Panc1 (cell line): ENCODE results near the gene ZNF563. TPM values are rescaled to one million over a fixed set of nuclear protein-coding genes. Genes with fewer than 3 reads are reported as not detected.

Experiments
- ATAC-seq: fragments of 200-7000 bp; cut with Tn5 transposase; 2 replicates; pipeline ENCODE4 v1.9.1; 2020; ENCODE audit warnings: mild to moderate bottlenecking, moderate library complexity
- BruUV-seq: library from RNA; stranded (reverse); fragments of 400-500 nt; replicated peaks from 2 replicates; lab custom pipeline; 2021; lab: Mats Ljungman, UMichigan
- CTCF ChIA-PET: fragments of 300-600 bp; sonication (Branson Sonifier 250); formaldehyde crosslinking; loops from one replicate; lab custom pipeline; 2022; ENCODE audit warnings: antibody characterized with exemption; lab: Charles Lee
- POLR2A ChIA-PET: fragments of 300-600 bp; sonication (Branson Sonifier 250); formaldehyde crosslinking; loops from one replicate; lab custom pipeline; 2022; ENCODE audit warnings: antibody characterized with exemption; lab: Charles Lee
- DNase-seq: peaks from one replicate; pipeline ENCODE4 v3.0.0-alpha.2; 2010; ENCODE audit warnings: low read depth, low spot score
- H3K27ac ChIP-seq: 2 replicates; pipeline ENCODE4 v1.5.1; 2011; ENCODE audit warnings: mild to moderate bottlenecking, low read length, inconsistent platforms
- H3K27me3 ChIP-seq: fragments of 200-500 bp; sonication (Bioruptor generic); 2 replicates; pipeline ENCODE4 v1.6.0; 2014; ENCODE audit warnings: low read length, inconsistent platforms; ENCODE audit not compliant: control insufficient read depth, insufficient read depth
- H3K36me3 ChIP-seq: fragments of 200-500 bp; sonication (Bioruptor generic); 2 replicates; pipeline ENCODE4 v1.5.1; 2014; ENCODE audit warnings: inconsistent platforms, mild to moderate bottlenecking, low read length, moderate library complexity; ENCODE audit not compliant: control insufficient read depth, insufficient read depth
- H3K4me1 ChIP-seq: 2 replicates; pipeline ENCODE4 v1.5.1; 2011; ENCODE audit warnings: inconsistent platforms, mild to moderate bottlenecking, low read length, moderate library complexity; ENCODE audit not compliant: control insufficient read depth, insufficient read depth
- H3K4me3 ChIP-seq, 2 experiments: 2 replicates each; pipeline ENCODE4 v1.5.1; 2011 to 2012; ENCODE audit warnings: low read depth in 2 of 2, low read length in 2 of 2, mild to moderate bottlenecking in 2 of 2, inconsistent platforms in 1 of 2, moderate library complexity in 1 of 2
- H3K9me3 ChIP-seq: fragments of 200-500 bp; sonication (Bioruptor generic); 2 replicates; pipeline ENCODE4 v1.5.1; 2014; ENCODE audit warnings: low read depth, mild to moderate bottlenecking, inconsistent platforms, low read length, moderate library complexity; ENCODE audit not compliant: control insufficient read depth, insufficient read depth
- CTCF ChIP-seq: fragments of 450-650 bp; IDR thresholded peaks from 2 replicates; pipeline ENCODE4 v1.5.1; 2017; ENCODE audit warnings: mild to moderate bottlenecking
- POLR2AphosphoS5 ChIP-seq: IDR thresholded peaks from 2 replicates; pipeline ENCODE4 v1.6.1; 2012; ENCODE audit warnings: mild to moderate bottlenecking, low read depth, low read length, moderate library complexity
- REST ChIP-seq, 2 experiments: IDR thresholded peaks; 2 replicates each; pipeline ENCODE4 v1.6.1; 2011 to 2012; ENCODE audit warnings: low read depth in 2 of 2, control low read depth in 1 of 2, low read length in 1 of 2, mild to moderate bottlenecking in 1 of 2, moderate library complexity in 1 of 2; ENCODE audit not compliant: insufficient read depth in 1 of 2
- SIN3A ChIP-seq: IDR thresholded peaks from 2 replicates; pipeline ENCODE4 v1.6.1; 2012; ENCODE audit warnings: low read depth, mild to moderate bottlenecking, low read length, moderate library complexity, borderline replicate concordance; ENCODE audit not compliant: insufficient read depth
- TCF7L2 ChIP-seq: IDR thresholded peaks from 2 replicates; pipeline ENCODE4 v1.6.1; 2011; ENCODE audit warnings: mild to moderate bottlenecking, low read depth, low read length, inconsistent platforms
- in situ Hi-C: cut with HindIII; loops from 2 replicates; pipeline ENCODE4 v1.10.0; 2016; ENCODE audit warnings: low sequenced_read_pairs, low pct_unique_long_range_greater_than_20kb
- intact Hi-C: fragments of 100-400 bp; cut with micrococcal nuclease; formaldehyde crosslinking; loops from one replicate; pipeline ENCODE4 v1.10.0; 2022; ENCODE audit not compliant: unreplicated experiment
- total RNA-seq: library from RNA; stranded (reverse); gene quantifications from one replicate; pipeline ENCODE4 v1.2.1, GENCODE V29; 2021; ENCODE audit not compliant: unreplicated experiment

The ZNF563 gene
- total RNA-seq, 1 experiment from 2014 or later: 2.2 TPM

GRCh38 chr19:12331211-12331941 lies 2.1 kb downstream of the ZNF563 start:
- no TSS peak for BruUV-seq
- no peak for TF ChIP-seq REST (IDR thresholded peaks at IDR 0.05; ENCODE audit: insufficient read depth in 1 of 2, low read depth in 2 of 2, low read length in 1 of 2)
- TF ChIP-seq TCF7L2: no peak
- TF ChIP-seq CTCF: no peak
- TF ChIP-seq POLR2AphosphoS5: no peak
- TF ChIP-seq SIN3A: no peak
- ATAC-seq: no peak
- Histone ChIP-seq H3K36me3 (no peaks in the 10 kb centered on the region), H3K27me3 (no peaks in the 10 kb centered on the region), H3K27ac (no peak overlapping the region), H3K9me3 (peaks cover 4% of the 10 kb centered on the region; the same call in 1 of the 2 replicates), H3K4me3 (no peak overlapping the region), H3K4me1 (peaks cover 11% of the 10 kb centered on the region)
- ChIA-PET CTCF (no interaction called here), POLR2A (no interaction called here)
- DNase-seq: no peak
- in situ Hi-C loops: no loop called here
- intact Hi-C loops: no loop called here

GRCh38 chr19:12330340-12330739 lies 3.1 kb downstream of the ZNF563 start:
- DNase-seq (no peak), ATAC-seq (no peak)
- in situ Hi-C loops (no loop called here), intact Hi-C loops (no loop called here)
- Histone ChIP-seq H3K27ac (no peak overlapping the region), H3K4me1 (peaks cover 11% of the 10 kb centered on the region), H3K4me3 (no peak overlapping the region), H3K9me3 (peaks cover 4% of the 10 kb centered on the region; the same call in 1 of the 2 replicates), H3K27me3 (no peaks in the 10 kb centered on the region), H3K36me3 (no peaks in the 10 kb centered on the region)
- TF ChIP-seq TCF7L2 (no peak), SIN3A (no peak), POLR2AphosphoS5 (no peak), REST (IDR thresholded peaks at IDR 0.05; ENCODE audit: insufficient read depth in 1 of 2, low read depth in 2 of 2, low read length in 1 of 2) (no peak), CTCF (no peak)
- CTCF ChIA-PET: no interaction called here
- no TSS peak for BruUV-seq
- POLR2A ChIA-PET: interaction anchor here (0.5 kb wide), 1 partner anchor 17 kb away, joined by 3 read pairs; no protein-coding TSS in a partner anchor
